Endothelial cell of umbilical vein (primary cell): ENCODE results near the gene DACT2.

Source experiments
- CTCF ChIP-seq, 2 donors: IDR thresholded peaks; 1 replicate in 1 of 2; 2 replicates in 1 of 2; pipeline ENCODE4 v1.5.1; 2011; ENCODE audit warnings: low read length in 2 of 2, mild to moderate bottlenecking in 2 of 2, moderate library complexity in 2 of 2, control low read depth in 1 of 2, inconsistent platforms in 1 of 2, low read depth in 1 of 2; ENCODE audit not compliant: insufficient read depth in 1 of 2; ENCODE audit errors: extremely low read depth in 1 of 2
- MAX ChIP-seq: IDR thresholded peaks from 2 replicates; pipeline ENCODE4 v1.6.1; 2011; ENCODE audit not compliant: insufficient read depth, insufficient read length
- POLR2A ChIP-seq: IDR thresholded peaks from 2 replicates; pipeline ENCODE4 v1.6.1; 2012; ENCODE audit warnings: low read depth, mild to moderate bottlenecking, control low read depth, low read length
- POLR2AphosphoS5 ChIP-seq: IDR thresholded peaks from 2 replicates; pipeline ENCODE4 v1.6.1; 2012; ENCODE audit warnings: low read depth, mild to moderate bottlenecking, control low read depth, low read length, moderate library complexity; ENCODE audit not compliant: insufficient read depth

- TF ChIP-seq POLR2A, result no peak
- no peak for TF ChIP-seq MAX
- TF ChIP-seq POLR2AphosphoS5, result no peak
- TF ChIP-seq CTCF (IDR thresholded peaks at IDR 0.05; ENCODE audit: extremely low read depth in 1 of 2, insufficient read depth in 1 of 2, low read depth in 1 of 2, low read length in 2 of 2), result no peak
Observed at GRCh38 chr6:168307015-168307694, 12.4 kb downstream of the DACT2 start.
